Fibroblast of lung (primary cell): ENCODE measurements around the gene SLC9A3. TPM values are rescaled to one million over a fixed set of nuclear protein-coding genes. Genes with fewer than 3 reads are reported as not detected.

Experiments
- DNase-seq, 2 donors: peaks; one replicate each; pipeline versions ENCODE4 v3.0.0 to v3.0.0-alpha.2; 2010; ENCODE audit warnings: low read depth in 2 of 2
- H2AFZ ChIP-seq: 2 replicates; pipeline ENCODE4 v1.5.1; 2012; ENCODE audit warnings: low read length, control low read depth, inconsistent platforms
- H3K27ac ChIP-seq: 2 replicates; pipeline ENCODE4 v1.5.1; 2011; ENCODE audit warnings: low read length, control low read depth; ENCODE audit not compliant: insufficient read depth
- H3K27me3 ChIP-seq: 2 replicates; pipeline ENCODE4 v1.5.1; 2011; ENCODE audit warnings: mild to moderate bottlenecking, low read length; ENCODE audit not compliant: control insufficient read depth, insufficient read depth
- H3K36me3 ChIP-seq: 2 replicates; pipeline ENCODE4 v1.5.1; 2011; ENCODE audit warnings: low read length; ENCODE audit not compliant: control insufficient read depth, insufficient read depth
- H3K4me1 ChIP-seq: 2 replicates; pipeline ENCODE4 v1.5.1; 2011; ENCODE audit warnings: low read length; ENCODE audit not compliant: control insufficient read depth, insufficient read depth; ENCODE audit errors: extremely low read depth
- H3K4me2 ChIP-seq: 2 replicates; pipeline ENCODE4 v1.5.1; 2011; ENCODE audit warnings: low read length, control low read depth; ENCODE audit not compliant: insufficient read depth; ENCODE audit errors: extremely low read depth
- H3K4me3 ChIP-seq, 4 experiments: fragments of 200-600 bp in 1 of 4; sonication (generic) in 1 of 4; replicated peaks in 1 of 4; 2 replicates each; pipeline ENCODE4 v1.5.1; 2011 to 2016; ENCODE audit warnings: low read length in 4 of 4, low read depth in 3 of 4, mild to moderate bottlenecking in 3 of 4, control low read depth in 2 of 4, inconsistent platforms in 1 of 4, mixed read lengths in 1 of 4; ENCODE audit not compliant: insufficient read depth in 1 of 4; ENCODE audit errors: control extremely low read depth in 1 of 4
- H3K79me2 ChIP-seq: 2 replicates; pipeline ENCODE4 v1.5.1; 2012; ENCODE audit warnings: mild to moderate bottlenecking, low read length, inconsistent platforms; ENCODE audit not compliant: control insufficient read depth, insufficient read depth
- H3K9ac ChIP-seq: 2 replicates; pipeline ENCODE4 v1.5.1; 2011; ENCODE audit warnings: mild to moderate bottlenecking, low read length, control low read depth; ENCODE audit not compliant: insufficient read depth
- H3K9me3 ChIP-seq: 2 replicates; pipeline ENCODE4 v1.5.1; 2012; ENCODE audit warnings: low read depth, low read length; ENCODE audit not compliant: control insufficient read depth, insufficient read depth
- H4K20me1 ChIP-seq: 2 replicates; pipeline ENCODE4 v1.5.1; 2011; ENCODE audit warnings: low read length; ENCODE audit not compliant: control insufficient read depth, insufficient read depth; ENCODE audit errors: extremely low read depth
- EZH2 ChIP-seq: IDR thresholded peaks from 2 replicates; pipeline ENCODE4 v1.5.1; 2012; ENCODE audit warnings: low read length, control low read depth, mild to moderate bottlenecking; ENCODE audit errors: missing control alignments
- polyA plus RNA-seq, 2 donors: library from polyadenylated mRNA; depleted of rRNA in 1 of 2; stranded (reverse) in 1 of 2; unstranded in 1 of 2; fragments of >200 nt; gene quantifications; 2 replicates each; pipeline ENCODE4 v1.2.1, GENCODE V29; 2011 to 2012; ENCODE audit warnings: missing spikeins in 1 of 2
- total RNA-seq: library from RNA; depleted of rRNA; stranded (reverse); fragments of >200 nt; gene quantifications from 2 replicates; pipeline ENCODE4 v1.2.1, GENCODE V29; 2014
- TF ChIP-seq, protein P1 (sequence below), 2 donors: IDR thresholded peaks in 1 of 2; conservative IDR thresholded peaks in 1 of 2; 1 replicate in 1 of 2; 2 replicates in 1 of 2; pipeline ENCODE4 v1.5.1; 2011 to 2012; ENCODE audit warnings: low read length in 2 of 2, control low read depth in 1 of 2, inconsistent platforms in 1 of 2, low read depth in 1 of 2, mild to moderate bottlenecking in 1 of 2

Gene SLC9A3
- total and polyA plus RNA-seq, 2 donors (not counting 1 experiment from before 2014, with no cell fraction given), result 0.50 to 0.84 TPM

GRCh38 chr5:517535-518100, 6.6 kb downstream of the SLC9A3 start:
- H4K20me1 ChIP-seq, result no peaks in the 10 kb centered on the region
- no peaks in the 10 kb centered on the region for H3K79me2 ChIP-seq
- H2AFZ ChIP-seq, result no peak overlapping the region
- no peak for DNase-seq
- H3K27me3 ChIP-seq, result peaks cover 9% of the 10 kb centered on the region
- no peak overlapping the region for H3K27ac ChIP-seq
- H3K36me3 ChIP-seq, result no peaks in the 10 kb centered on the region
- no peak overlapping the region for H3K4me2 ChIP-seq
- no peaks in the 10 kb centered on the region for H3K4me1 ChIP-seq
- H3K9me3 ChIP-seq, result no peaks in the 10 kb centered on the region
- no peak for TF ChIP-seq EZH2
- TF ChIP-seq, protein P1, sequence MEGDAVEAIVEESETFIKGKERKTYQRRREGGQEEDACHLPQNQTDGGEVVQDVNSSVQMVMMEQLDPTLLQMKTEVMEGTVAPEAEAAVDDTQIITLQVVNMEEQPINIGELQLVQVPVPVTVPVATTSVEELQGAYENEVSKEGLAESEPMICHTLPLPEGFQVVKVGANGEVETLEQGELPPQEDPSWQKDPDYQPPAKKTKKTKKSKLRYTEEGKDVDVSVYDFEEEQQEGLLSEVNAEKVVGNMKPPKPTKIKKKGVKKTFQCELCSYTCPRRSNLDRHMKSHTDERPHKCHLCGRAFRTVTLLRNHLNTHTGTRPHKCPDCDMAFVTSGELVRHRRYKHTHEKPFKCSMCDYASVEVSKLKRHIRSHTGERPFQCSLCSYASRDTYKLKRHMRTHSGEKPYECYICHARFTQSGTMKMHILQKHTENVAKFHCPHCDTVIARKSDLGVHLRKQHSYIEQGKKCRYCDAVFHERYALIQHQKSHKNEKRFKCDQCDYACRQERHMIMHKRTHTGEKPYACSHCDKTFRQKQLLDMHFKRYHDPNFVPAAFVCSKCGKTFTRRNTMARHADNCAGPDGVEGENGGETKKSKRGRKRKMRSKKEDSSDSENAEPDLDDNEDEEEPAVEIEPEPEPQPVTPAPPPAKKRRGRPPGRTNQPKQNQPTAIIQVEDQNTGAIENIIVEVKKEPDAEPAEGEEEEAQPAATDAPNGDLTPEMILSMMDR (conservative IDR thresholded peaks at IDR 0.05 in 1 of 2, IDR thresholded peaks at IDR 0.05 in 1 of 2; ENCODE audit: low read depth in 1 of 2, low read length in 2 of 2), result no peak
- H3K9ac ChIP-seq, result no peak overlapping the region
- no peak overlapping the region for H3K4me3 ChIP-seq

- no peaks in the 10 kb centered on the region for H3K79me2 ChIP-seq
- peaks cover 8% of the 10 kb centered on the region for H3K27me3 ChIP-seq
- no peak overlapping the region for H3K4me3 ChIP-seq
- no peak for DNase-seq
- no peak overlapping the region for H3K4me2 ChIP-seq
- no peaks in the 10 kb centered on the region for H4K20me1 ChIP-seq
- no peaks in the 10 kb centered on the region for H3K4me1 ChIP-seq
- no peak overlapping the region for H3K9ac ChIP-seq
- H3K27ac ChIP-seq, result no peak overlapping the region
- no peaks in the 10 kb centered on the region for H3K9me3 ChIP-seq
- H3K36me3 ChIP-seq, result no peaks in the 10 kb centered on the region
- no peak overlapping the region for H2AFZ ChIP-seq
- TF ChIP-seq EZH2, result no peak
- TF ChIP-seq, protein P1 (conservative IDR thresholded peaks at IDR 0.05 in 1 of 2, IDR thresholded peaks at IDR 0.05 in 1 of 2; ENCODE audit: low read depth in 1 of 2, low read length in 2 of 2), result no peak
Observed at GRCh38 chr5:516980-517379, 7.3 kb downstream of the SLC9A3 start.

DNA sequence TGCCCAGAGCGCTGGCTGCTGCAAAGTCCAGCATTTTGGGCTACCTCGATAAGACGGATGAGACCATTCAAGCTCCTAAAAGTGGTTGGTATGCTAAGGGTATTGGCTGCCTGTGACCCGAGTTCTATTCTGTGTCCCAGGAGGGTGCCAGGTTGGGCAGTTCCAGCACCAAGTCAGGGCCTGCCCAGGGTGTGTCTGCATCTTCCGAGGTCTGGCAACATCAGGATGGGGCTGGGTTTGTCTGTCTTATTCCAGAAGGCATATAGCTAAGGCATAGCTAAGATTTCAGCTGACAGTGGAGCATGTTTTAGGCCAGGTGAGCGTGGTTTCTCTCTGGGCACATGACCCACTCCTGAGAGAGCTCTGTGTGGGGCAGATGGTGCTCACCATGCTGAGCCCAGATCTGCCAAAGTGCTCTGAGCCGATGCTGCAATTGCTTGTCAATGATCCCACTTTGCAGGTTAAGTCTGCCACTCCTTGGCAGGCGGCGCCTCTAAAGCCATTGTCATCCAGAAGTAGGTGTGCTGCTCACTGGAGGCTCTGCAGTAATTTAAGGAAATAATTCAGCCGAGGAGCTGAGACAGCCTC, 7.8 kb downstream of the SLC9A3 start:
- Histone ChIP-seq H3K9me3 (no peaks in the 10 kb centered on the region), H3K4me3 (no peak overlapping the region), H3K4me2 (no peak overlapping the region), H3K9ac (no peak overlapping the region), H4K20me1 (no peaks in the 10 kb centered on the region), H3K36me3 (no peaks in the 10 kb centered on the region), H2AFZ (no peak overlapping the region), H3K4me1 (no peaks in the 10 kb centered on the region), H3K27me3 (peaks cover 8% of the 10 kb centered on the region), H3K79me2 (no peaks in the 10 kb centered on the region), H3K27ac (no peak overlapping the region)
- no peak for TF ChIP-seq EZH2
- TF ChIP-seq, protein P1 (conservative IDR thresholded peaks at IDR 0.05 in 1 of 2, IDR thresholded peaks at IDR 0.05 in 1 of 2; ENCODE audit: low read depth in 1 of 2, low read length in 2 of 2), result no peak
- no peak for DNase-seq
